ENCODE data around the gene SMG1. TPM values are rescaled to one million over a fixed set of nuclear protein-coding genes. Genes with fewer than 3 reads are reported as not detected.
"Not testable (repeated sequence)": the region's sequence is repeated elsewhere in the genome, so short reads cannot be mapped to it uniquely, and the experiment has no call there.

SMG1 gene
- total RNA-seq, 1 donor: 88.5 TPM

- no peak for TF ChIP-seq CTCF (IDR thresholded peaks at IDR 0.05; ENCODE audit: insufficient read depth, low read depth, low read length)
- no peak for DNase-seq (ENCODE audit: low read depth)
- no peak overlapping the region for H3K4me3 ChIP-seq (ENCODE audit: low read depth, low read length)
Observed at GRCh38 chr16:18932243-18932987, 6.2 kb upstream of the SMG1 start.

- TF ChIP-seq CTCF (IDR thresholded peaks at IDR 0.05; ENCODE audit: insufficient read depth, low read depth, low read length): no peak
- no peak for DNase-seq (ENCODE audit: low read depth)
Observed at GRCh38 chr16:18931756-18932155, 5.5 kb upstream of the SMG1 start.

GRCh38 chr16:18930095-18930494 is 3.9 kb upstream of the SMG1 start:
- H3K4me3 ChIP-seq (ENCODE audit: low read depth, low read length); DNase-seq (ENCODE audit: low read depth): not testable (repeated sequence)

More at GRCh38 chr16:18931756-18932155, 5.5 kb upstream of the SMG1 start:
- no peak overlapping the region for H3K4me3 ChIP-seq (ENCODE audit: low read depth, low read length)

- not testable (repeated sequence) for DNase-seq (ENCODE audit: low read depth)
Observed at GRCh38 chr16:18928073-18928472, 1.9 kb upstream of the SMG1 start.

GRCh38 chr16:18925215-18925985 is 808 bp downstream of the SMG1 start:
- peak overlapping the region; percentile 67 for H3K4me3 ChIP-seq (ENCODE audit: low read depth, low read length)
- DNase-seq (ENCODE audit: low read depth): peak; percentile 43

More at GRCh38 chr16:18928073-18928472, 1.9 kb upstream of the SMG1 start:
- not testable (repeated sequence) for H3K4me3 ChIP-seq (ENCODE audit: low read depth, low read length)

- DNase-seq (ENCODE audit: low read depth); H3K4me3 ChIP-seq (ENCODE audit: low read depth, low read length): not testable (repeated sequence)
Observed at GRCh38 chr16:18923935-18924334, 2.3 kb downstream of the SMG1 start.

- DNase-seq (ENCODE audit: low read depth); H3K4me3 ChIP-seq (ENCODE audit: low read depth, low read length): not testable (repeated sequence)
Observed at GRCh38 chr16:18923124-18923523, 3.1 kb downstream of the SMG1 start.

- not testable (repeated sequence) for H3K4me3 ChIP-seq (ENCODE audit: low read depth, low read length); DNase-seq (ENCODE audit: low read depth)
Observed at GRCh38 chr16:18909585-18909984, 16.6 kb downstream of the SMG1 start.

- H3K4me3 ChIP-seq (ENCODE audit: low read depth, low read length); DNase-seq (ENCODE audit: low read depth): not testable (repeated sequence)
Observed at GRCh38 chr16:18908716-18909115, 17.5 kb downstream of the SMG1 start.

- H3K4me3 ChIP-seq (ENCODE audit: low read depth, low read length): not testable (repeated sequence)
Observed at GRCh38 chr16:18902778-18903177, 23.4 kb downstream of the SMG1 start.

GRCh38 chr16:18902044-18902443 is 24.2 kb downstream of the SMG1 start:
- not testable (repeated sequence) for DNase-seq (ENCODE audit: low read depth); H3K4me3 ChIP-seq (ENCODE audit: low read depth, low read length)

More at GRCh38 chr16:18902778-18903177, 23.4 kb downstream of the SMG1 start:
- DNase-seq (ENCODE audit: low read depth): not testable (repeated sequence)

GRCh38 chr16:18901194-18901593 is 25.0 kb downstream of the SMG1 start:
- not testable (repeated sequence) for H3K4me3 ChIP-seq (ENCODE audit: low read depth, low read length); DNase-seq (ENCODE audit: low read depth)

- not testable (repeated sequence) for DNase-seq (ENCODE audit: low read depth); H3K4me3 ChIP-seq (ENCODE audit: low read depth, low read length)
Observed at GRCh38 chr16:18884456-18884855, 41.8 kb downstream of the SMG1 start.

GRCh38 chr16:18877734-18878133 is 48.5 kb downstream of the SMG1 start:
- H3K4me3 ChIP-seq (ENCODE audit: low read depth, low read length); DNase-seq (ENCODE audit: low read depth): not testable (repeated sequence)

- not testable (repeated sequence) for H3K4me3 ChIP-seq (ENCODE audit: low read depth, low read length); DNase-seq (ENCODE audit: low read depth)
Observed at GRCh38 chr16:18877259-18877658, 48.9 kb downstream of the SMG1 start.

GRCh38 chr16:18876301-18876700 is 49.9 kb downstream of the SMG1 start:
- H3K4me3 ChIP-seq (ENCODE audit: low read depth, low read length); DNase-seq (ENCODE audit: low read depth): not testable (repeated sequence)

Measured in fibroblast of villous mesenchyme (primary cell).